SK-N-SH treated with all-trans-retinoic acid at 6 μM for 48 hours (cell line): ENCODE data around the gene PCDHB12.
A peak's percentile ranks its signal among the peaks of the same experiment; 100 is the strongest.
"Not testable (repeated sequence)": the region's sequence is repeated elsewhere in the genome, so short reads cannot be mapped to it uniquely, and the experiment has no call there.

Experiments used
- ATAC-seq: fragments of 200-7000 bp; cut with Tn5 transposase; 3 replicates; pipeline ENCODE4 v1.9.1; 2020; ENCODE audit warnings: mild to moderate bottlenecking, moderate library complexity
- ARNTL ChIP-seq: fragments of 450-650 bp; formaldehyde crosslinking; IDR thresholded peaks from 2 replicates; pipeline ENCODE4 v1.5.0; 2020; ENCODE audit warnings: low read depth, mild to moderate bottlenecking, moderate library complexity, borderline replicate concordance
- BACH2 ChIP-seq: fragments of 250-450 bp; sonication (Bioruptor Pico); IDR thresholded peaks from 2 replicates; pipeline ENCODE4 v1.9.0; 2021; ENCODE audit warnings: mild to moderate bottlenecking, borderline replicate concordance
- CSDC2 ChIP-seq: fragments of 250-450 bp; sonication (Bioruptor Pico); IDR thresholded peaks from 2 replicates; pipeline ENCODE4 v1.5.0; 2020; ENCODE audit warnings: mild to moderate bottlenecking, moderate library complexity
- CSRNP3 ChIP-seq: fragments of 250-450 bp; sonication (Bioruptor Pico); IDR thresholded peaks from 2 replicates; pipeline ENCODE4 v1.5.1; 2021; ENCODE audit warnings: mild to moderate bottlenecking, moderate library complexity
- ESRRG ChIP-seq: fragments of 250-450 bp; sonication (Bioruptor Pico); IDR thresholded peaks from 2 replicates; pipeline ENCODE4 v1.6.1; 2021; ENCODE audit warnings: mild to moderate bottlenecking
- GLIS3 ChIP-seq: fragments of 250-450 bp; sonication (Bioruptor Pico); IDR thresholded peaks from 2 replicates; pipeline ENCODE4 v1.5.0; 2020; ENCODE audit warnings: mild to moderate bottlenecking, moderate library complexity
- ISL1 ChIP-seq: fragments of 250-450 bp; sonication (Bioruptor Pico); IDR thresholded peaks from 2 replicates; pipeline ENCODE4 v2.1.2; 2022; ENCODE audit warnings: mild to moderate bottlenecking, moderate library complexity
- OSR1 ChIP-seq: fragments of 250-450 bp; sonication (Bioruptor Pico); IDR thresholded peaks from 2 replicates; pipeline ENCODE4 v1.8.0; 2022; ENCODE audit warnings: moderate library complexity, mild to moderate bottlenecking, inconsistent platforms
- POU6F1 ChIP-seq: fragments of 250-450 bp; sonication (Bioruptor Pico); IDR thresholded peaks from 2 replicates; pipeline ENCODE4 v1.8.0; 2021; ENCODE audit warnings: low read depth, mild to moderate bottlenecking, moderate library complexity, borderline replicate concordance
- PPARA ChIP-seq: fragments of 250-450 bp; sonication (Bioruptor Pico); IDR thresholded peaks from 2 replicates; pipeline ENCODE4 v1.5.0; 2020; ENCODE audit warnings: mild to moderate bottlenecking, borderline replicate concordance
- RARB ChIP-seq: fragments of 250-450 bp; sonication (Bioruptor Pico); IDR thresholded peaks from 2 replicates; pipeline ENCODE4 v1.8.0; 2021; ENCODE audit warnings: mild to moderate bottlenecking, moderate library complexity
- SNAI2 ChIP-seq: fragments of 250-450 bp; sonication (Bioruptor Pico); IDR thresholded peaks from 2 replicates; pipeline ENCODE4 v1.5.0; 2020; ENCODE audit warnings: mild to moderate bottlenecking, moderate library complexity
- TOX ChIP-seq: fragments of 250-450 bp; sonication (Bioruptor Pico); IDR thresholded peaks from 2 replicates; pipeline ENCODE4 v1.8.0; 2021; ENCODE audit warnings: mild to moderate bottlenecking, moderate library complexity, borderline replicate concordance
- ZC3H10 ChIP-seq: fragments of 250-450 bp; sonication (Bioruptor Pico); IDR thresholded peaks from 2 replicates; pipeline ENCODE4 v1.5.1; 2021; ENCODE audit warnings: mild to moderate bottlenecking, moderate library complexity
- ZFP3 ChIP-seq: fragments of 250-450 bp; sonication (Bioruptor Pico); IDR thresholded peaks from 2 replicates; pipeline ENCODE4 v1.5.0; 2020; ENCODE audit warnings: mild to moderate bottlenecking, moderate library complexity
- ZFP30 ChIP-seq: fragments of 450-650 bp; formaldehyde crosslinking; IDR thresholded peaks from 2 replicates; pipeline ENCODE4 v1.5.0; 2022; ENCODE audit warnings: mild to moderate bottlenecking, moderate library complexity
- ZNF565 ChIP-seq: fragments of 450-650 bp; formaldehyde crosslinking; conservative IDR thresholded peaks from 2 replicates; pipeline ENCODE4 v1.5.0; 2020; ENCODE audit warnings: low read depth, mild to moderate bottlenecking, moderate library complexity
- ZNF70 ChIP-seq: fragments of 450-650 bp; formaldehyde crosslinking; IDR thresholded peaks from 2 replicates; pipeline ENCODE4 v1.5.0; 2020; ENCODE audit warnings: mild to moderate bottlenecking, moderate library complexity
- ZNF8 ChIP-seq: fragments of 450-650 bp; formaldehyde crosslinking; IDR thresholded peaks from 2 replicates; pipeline ENCODE4 v1.5.0; 2020; ENCODE audit warnings: mild to moderate bottlenecking, moderate library complexity
- TF ChIP-seq, protein P1 (sequence below): fragments of 250-450 bp; sonication (Bioruptor Pico); IDR thresholded peaks from 2 replicates; pipeline ENCODE4 v1.5.1; 2020; ENCODE audit warnings: low read depth, mild to moderate bottlenecking, moderate library complexity
- TF ChIP-seq, protein P2 (sequence below): fragments of 250-450 bp; sonication (Bioruptor Pico); IDR thresholded peaks from 2 replicates; pipeline ENCODE4 v1.5.0; 2020; ENCODE audit warnings: mild to moderate bottlenecking, moderate library complexity

Gene PCDHB12

DNA sequence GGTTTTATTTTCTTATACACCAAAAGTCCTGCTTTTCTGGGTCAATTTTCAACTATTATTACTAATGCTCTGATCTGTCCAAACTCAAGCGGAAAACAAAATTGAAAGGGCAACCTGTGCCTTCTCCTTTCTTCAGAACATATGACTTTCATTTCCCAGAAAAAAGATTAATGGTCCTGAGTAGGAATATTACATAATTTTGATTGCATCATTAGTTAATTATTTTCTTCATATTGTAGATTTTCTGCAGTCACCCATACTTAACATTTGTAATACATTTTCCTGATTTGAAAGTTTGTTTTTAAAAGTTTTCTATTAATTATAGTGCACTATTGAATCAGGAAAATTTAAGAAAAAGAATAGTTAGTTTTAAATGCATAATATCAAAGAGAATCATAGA, 32.6 kb upstream of the PCDHB12 start:
- TF ChIP-seq POU6F1 (CRISPR knock-in tag): no peak
- TF ChIP-seq ISL1 (CRISPR knock-in tag): no peak
- TF ChIP-seq CSDC2: no peak
- TF ChIP-seq ZFP3: no peak
- TF ChIP-seq ESRRG: no peak
- no peak for TF ChIP-seq ZNF70 (CRISPR knock-in tag)
- no peak for TF ChIP-seq PPARA (CRISPR knock-in tag)
- no peak for TF ChIP-seq ZFP30 (CRISPR knock-in tag)
- TF ChIP-seq ZNF565 (CRISPR knock-in tag): no peak
- no peak for TF ChIP-seq GLIS3 (CRISPR knock-in tag)
- no peak for TF ChIP-seq RARB (CRISPR knock-in tag)
- TF ChIP-seq BACH2 (CRISPR knock-in tag): no peak
- TF ChIP-seq, protein P1, sequence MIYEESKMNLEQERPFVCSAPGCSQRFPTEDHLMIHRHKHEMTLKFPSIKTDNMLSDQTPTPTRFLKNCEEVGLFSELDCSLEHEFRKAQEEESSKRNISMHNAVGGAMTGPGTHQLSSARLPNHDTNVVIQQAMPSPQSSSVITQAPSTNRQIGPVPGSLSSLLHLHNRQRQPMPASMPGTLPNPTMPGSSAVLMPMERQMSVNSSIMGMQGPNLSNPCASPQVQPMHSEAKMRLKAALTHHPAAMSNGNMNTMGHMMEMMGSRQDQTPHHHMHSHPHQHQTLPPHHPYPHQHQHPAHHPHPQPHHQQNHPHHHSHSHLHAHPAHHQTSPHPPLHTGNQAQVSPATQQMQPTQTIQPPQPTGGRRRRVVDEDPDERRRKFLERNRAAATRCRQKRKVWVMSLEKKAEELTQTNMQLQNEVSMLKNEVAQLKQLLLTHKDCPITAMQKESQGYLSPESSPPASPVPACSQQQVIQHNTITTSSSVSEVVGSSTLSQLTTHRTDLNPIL (CRISPR knock-in tag): no peak
- TF ChIP-seq, protein P2, sequence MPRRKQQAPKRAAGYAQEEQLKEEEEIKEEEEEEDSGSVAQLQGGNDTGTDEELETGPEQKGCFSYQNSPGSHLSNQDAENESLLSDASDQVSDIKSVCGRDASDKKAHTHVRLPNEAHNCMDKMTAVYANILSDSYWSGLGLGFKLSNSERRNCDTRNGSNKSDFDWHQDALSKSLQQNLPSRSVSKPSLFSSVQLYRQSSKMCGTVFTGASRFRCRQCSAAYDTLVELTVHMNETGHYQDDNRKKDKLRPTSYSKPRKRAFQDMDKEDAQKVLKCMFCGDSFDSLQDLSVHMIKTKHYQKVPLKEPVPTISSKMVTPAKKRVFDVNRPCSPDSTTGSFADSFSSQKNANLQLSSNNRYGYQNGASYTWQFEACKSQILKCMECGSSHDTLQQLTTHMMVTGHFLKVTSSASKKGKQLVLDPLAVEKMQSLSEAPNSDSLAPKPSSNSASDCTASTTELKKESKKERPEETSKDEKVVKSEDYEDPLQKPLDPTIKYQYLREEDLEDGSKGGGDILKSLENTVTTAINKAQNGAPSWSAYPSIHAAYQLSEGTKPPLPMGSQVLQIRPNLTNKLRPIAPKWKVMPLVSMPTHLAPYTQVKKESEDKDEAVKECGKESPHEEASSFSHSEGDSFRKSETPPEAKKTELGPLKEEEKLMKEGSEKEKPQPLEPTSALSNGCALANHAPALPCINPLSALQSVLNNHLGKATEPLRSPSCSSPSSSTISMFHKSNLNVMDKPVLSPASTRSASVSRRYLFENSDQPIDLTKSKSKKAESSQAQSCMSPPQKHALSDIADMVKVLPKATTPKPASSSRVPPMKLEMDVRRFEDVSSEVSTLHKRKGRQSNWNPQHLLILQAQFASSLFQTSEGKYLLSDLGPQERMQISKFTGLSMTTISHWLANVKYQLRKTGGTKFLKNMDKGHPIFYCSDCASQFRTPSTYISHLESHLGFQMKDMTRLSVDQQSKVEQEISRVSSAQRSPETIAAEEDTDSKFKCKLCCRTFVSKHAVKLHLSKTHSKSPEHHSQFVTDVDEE: no peak
- no peak for TF ChIP-seq SNAI2 (CRISPR knock-in tag)
- no peak for TF ChIP-seq OSR1 (CRISPR knock-in tag)
- TF ChIP-seq TOX (CRISPR knock-in tag): no peak
- TF ChIP-seq ZC3H10 (CRISPR knock-in tag): no peak
- TF ChIP-seq CSRNP3: no peak
- no peak for TF ChIP-seq ZNF8 (CRISPR knock-in tag)
- TF ChIP-seq, all 23 proteins: peak for 0
- no peak for ATAC-seq

DNA sequence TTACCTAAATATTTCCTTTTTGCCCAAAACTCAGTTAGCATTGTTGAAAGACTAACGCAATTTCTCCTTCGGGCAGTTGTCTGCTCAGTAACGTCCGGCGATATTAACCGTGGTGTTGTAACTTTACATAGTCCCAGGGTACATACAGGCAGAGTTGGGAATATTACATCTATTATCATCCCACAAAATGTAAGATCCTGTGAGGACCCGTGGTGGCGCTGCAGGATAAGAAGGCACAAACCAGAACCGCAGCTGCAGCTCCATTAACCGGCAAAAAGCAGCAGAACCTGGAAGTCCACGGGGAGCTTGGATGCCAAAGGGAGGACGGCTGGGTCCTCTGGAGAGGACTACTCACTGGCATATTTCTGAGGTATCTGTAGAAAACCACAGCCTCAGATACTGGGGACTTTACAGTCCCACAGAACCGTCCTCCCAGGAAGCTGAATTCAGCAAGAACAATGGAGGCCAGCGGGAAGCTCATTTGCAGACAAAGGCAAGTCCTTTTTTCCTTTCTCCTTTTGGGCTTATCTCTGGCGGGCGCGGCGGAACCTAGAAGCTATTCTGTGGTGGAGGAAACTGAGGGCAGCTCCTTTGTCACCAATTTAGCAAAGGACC, 30.8 kb upstream of the PCDHB12 start, which contains the start of gene PCDHB8:
Gene PCDHB8, plus strand, starts transcription at position 214 of the 615 bp plus-strand sequence. Its CDS starts 245 bp downstream, at position 459.
- peak; percentile 88 for ATAC-seq

DNA sequence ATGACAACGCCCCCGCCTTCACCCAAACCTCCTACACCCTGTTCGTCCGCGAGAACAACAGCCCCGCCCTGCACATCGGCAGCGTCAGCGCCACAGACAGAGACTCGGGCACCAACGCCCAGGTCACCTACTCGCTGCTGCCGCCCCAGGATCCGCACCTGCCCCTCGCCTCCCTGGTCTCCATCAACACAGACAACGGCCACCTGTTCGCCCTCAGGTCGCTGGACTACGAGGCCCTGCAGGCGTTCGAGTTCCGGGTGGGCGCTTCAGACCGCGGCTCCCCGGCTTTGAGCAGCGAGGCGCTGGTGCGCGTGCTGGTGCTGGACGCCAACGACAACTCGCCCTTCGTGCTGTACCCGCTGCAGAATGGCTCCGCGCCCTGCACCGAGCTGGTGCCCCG, 29.1 kb upstream of the PCDHB12 start:
- not testable (repeated sequence) for ATAC-seq

DNA sequence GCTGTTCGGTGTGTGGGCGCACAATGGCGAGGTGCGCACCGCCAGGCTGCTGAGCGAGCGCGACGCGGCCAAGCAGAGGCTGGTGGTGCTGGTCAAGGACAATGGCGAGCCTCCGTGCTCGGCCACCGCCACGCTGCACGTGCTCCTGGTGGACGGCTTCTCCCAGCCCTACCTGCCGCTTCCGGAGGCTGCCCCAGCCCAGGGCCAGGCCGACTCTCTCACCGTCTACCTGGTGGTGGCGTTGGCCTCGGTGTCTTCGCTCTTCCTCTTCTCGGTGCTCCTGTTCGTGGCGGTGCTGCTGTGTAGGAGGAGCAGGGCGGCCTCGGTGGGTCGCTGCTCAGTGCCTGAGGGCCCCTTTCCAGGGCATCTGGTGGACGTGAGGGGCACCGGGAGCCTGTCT, 28.6 kb upstream of the PCDHB12 start:
- not testable (repeated sequence) for ATAC-seq

DNA sequence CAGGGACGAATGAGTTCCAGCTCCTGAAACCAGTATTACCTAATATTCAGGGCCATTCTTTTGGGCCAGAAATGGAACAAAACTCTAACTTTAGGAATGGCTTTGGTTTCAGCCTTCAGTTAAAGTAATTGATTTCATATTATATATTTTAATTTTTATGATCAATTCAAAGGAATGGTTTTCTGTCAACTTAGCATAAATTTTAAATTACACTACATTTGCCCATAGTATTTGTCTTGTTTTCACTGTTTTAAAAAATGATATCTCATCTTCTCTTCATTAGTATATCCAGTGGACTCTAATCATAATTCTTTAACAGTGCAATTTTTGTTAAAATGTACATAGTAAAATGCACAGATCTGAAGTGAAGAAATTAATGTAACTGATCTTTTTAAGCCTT, 28.2 kb upstream of the PCDHB12 start:
- TF ChIP-seq PPARA (CRISPR knock-in tag) (no peak), ZC3H10 (CRISPR knock-in tag) (no peak), ARNTL (no peak), SNAI2 (CRISPR knock-in tag) (no peak), OSR1 (CRISPR knock-in tag) (no peak), TOX (CRISPR knock-in tag) (no peak), RARB (CRISPR knock-in tag) (no peak), ZFP30 (CRISPR knock-in tag) (no peak), ISL1 (CRISPR knock-in tag) (no peak), CSDC2 (no peak), CSRNP3 (no peak), BACH2 (CRISPR knock-in tag) (no peak)
- TF ChIP-seq, all 23 proteins: peak for 0
- no peak for ATAC-seq
